D721Med (cell line): ENCODE results near the gene ATXN7L1.

Experiments used
- DNase-seq: peaks from one replicate; pipeline ENCODE4 v3.0.0; 2011; ENCODE audit warnings: low spot score; ENCODE audit not compliant: insufficient read length
- FAIRE-seq: peaks from 2 replicates; lab custom pipeline; 2011; peaks lifted over from hg19 to GRCh38; lab: Jason Lieb, UNC
- CTCF ChIP-seq: IDR thresholded peaks from 2 replicates; pipeline ENCODE4 v1.5.1; 2012; ENCODE audit warnings: mild to moderate bottlenecking, control low read depth; ENCODE audit not compliant: insufficient read depth; ENCODE audit errors: missing control alignments

ATXN7L1 gene

GRCh38 chr7:105831824-105832535 is 44.4 kb downstream of the ATXN7L1 start:
- DNase-seq (no peak), FAIRE-seq (no peak)
- no peak for TF ChIP-seq CTCF

GRCh38 chr7:105831302-105831620 is 45.1 kb downstream of the ATXN7L1 start:
- TF ChIP-seq CTCF, result no peak
- FAIRE-seq (no peak), DNase-seq (no peak)

GRCh38 chr7:105830405-105831301 is 45.7 kb downstream of the ATXN7L1 start:
- DNase-seq (no peak), FAIRE-seq (no peak)
- TF ChIP-seq CTCF, result no peak

GRCh38 chr7:105829681-105830322 is 46.6 kb downstream of the ATXN7L1 start:
- no peak for DNase-seq
- no peak for TF ChIP-seq CTCF
- no peak for FAIRE-seq

- TF ChIP-seq CTCF, result no peak
- no peak for DNase-seq
- no peak for FAIRE-seq
Observed at GRCh38 chr7:105828141-105828540, 48.3 kb downstream of the ATXN7L1 start.

GRCh38 chr7:105827151-105827875 is 49.1 kb downstream of the ATXN7L1 start:
- no peak for FAIRE-seq
- no peak for TF ChIP-seq CTCF
- no peak for DNase-seq
